K562 (cell line): ENCODE measurements around the gene GABPB1. TPM values are rescaled to one million over a fixed set of nuclear protein-coding genes. Genes with fewer than 3 reads are reported as not detected.

Source experiments
- ATAC-seq: fragments of 200-7000 bp; cut with Tn5 transposase; 3 replicates; pipeline ENCODE4 v1.9.1; 2020; ENCODE audit warnings: moderate library complexity
- BruUV-seq: library from RNA; stranded (reverse); fragments of 400-500 nt; replicated peaks from 2 replicates; lab custom pipeline; 2021; lab: Mats Ljungman, UMichigan
- CTCF ChIA-PET: fragments of 300-600 bp; formaldehyde crosslinking; extraction: SDS; loops from one replicate; lab custom pipeline; 2021; ENCODE audit warnings: low intra/inter-chr PET ratio; lab: Yijun Ruan, JAX
- POLR2A ChIA-PET: fragments of 300-600, 350-650 bp; sonication (Branson Sonifier 250); formaldehyde crosslinking; extraction: SDS; loops from one replicate; lab custom pipeline; 2021; ENCODE audit warnings: antibody characterized with exemption, inconsistent platforms; lab: Yijun Ruan, JAX
- DNase-seq, 4 experiments: peaks; one replicate each; pipeline versions ENCODE4 v3.0.0 to v3.0.0-alpha.2; 2011 to 2018; ENCODE audit warnings: low spot score in 3 of 4, mixed read lengths in 3 of 4; ENCODE audit errors: extremely low read depth in 1 of 4
- FAIRE-seq: peaks from 2 replicates; lab custom pipeline; 2011; peaks lifted over from hg19 to GRCh38; lab: Jason Lieb, UNC
- H2AFZ ChIP-seq: 2 replicates; pipeline ENCODE4 v1.6.0; 2011; ENCODE audit warnings: low read depth, low read length, control low read depth, inconsistent platforms
- H3K27ac ChIP-seq: fragments of 200-600 bp; 3 replicates; pipeline ENCODE4 v1.8.0; 2011; ENCODE audit warnings: low read depth, mild to moderate bottlenecking, control low read depth, inconsistent platforms, low read length, moderate library complexity, mixed read lengths; ENCODE audit errors: extremely low read depth
- H3K27me3 ChIP-seq, 2 experiments: fragments of 300-600 bp in 1 of 2; 2 replicates in 1 of 2; 3 replicates in 1 of 2; pipeline versions ENCODE4 v1.6.0 to v1.8.0; 2011; ENCODE audit warnings: inconsistent platforms in 2 of 2, low read length in 2 of 2, mild to moderate bottlenecking in 1 of 2, mixed read lengths in 1 of 2, moderate library complexity in 1 of 2; ENCODE audit not compliant: control insufficient read depth in 2 of 2, insufficient read depth in 2 of 2
- H3K36me3 ChIP-seq: fragments of 300-600 bp; 3 replicates; pipeline ENCODE4 v1.8.0; 2011; ENCODE audit warnings: mild to moderate bottlenecking, low read length, inconsistent platforms; ENCODE audit not compliant: control insufficient read depth, insufficient read depth
- H3K4me1 ChIP-seq, 2 experiments: fragments of 200-600 bp in 1 of 2; replicated peaks in 1 of 2; 2 replicates in 1 of 2; 3 replicates in 1 of 2; pipeline versions ENCODE4 v1.5.1 to v1.8.0; 2011; ENCODE audit warnings: inconsistent platforms in 2 of 2, low read length in 2 of 2, mild to moderate bottlenecking in 1 of 2, mixed read lengths in 1 of 2, moderate library complexity in 1 of 2; ENCODE audit not compliant: control insufficient read depth in 2 of 2, insufficient read depth in 2 of 2
- H3K4me2 ChIP-seq: 2 replicates; pipeline ENCODE4 v1.6.1; 2011; ENCODE audit warnings: low read length, control low read depth, inconsistent platforms, mixed read lengths; ENCODE audit not compliant: insufficient read depth
- H3K4me3 ChIP-seq: fragments of 200-600 bp; sonication (generic), shearing (Covaris generic); 2 replicates; pipeline ENCODE4 v1.5.1; 2016; ENCODE audit warnings: control low read depth, inconsistent platforms
- H3K79me2 ChIP-seq: fragments of 200-600 bp; 3 replicates; pipeline ENCODE4 v1.8.0; 2011; ENCODE audit warnings: low read length, inconsistent platforms; ENCODE audit not compliant: control insufficient read depth, insufficient read depth
- H3K9ac ChIP-seq, 2 experiments: 2 replicates each; pipeline versions ENCODE4 v1.6.0 to v1.6.1; 2011; ENCODE audit warnings: low read depth in 2 of 2, low read length in 2 of 2, control low read depth in 1 of 2, inconsistent platforms in 1 of 2, mild to moderate bottlenecking in 1 of 2, mixed read lengths in 1 of 2; ENCODE audit not compliant: insufficient read depth in 1 of 2
- H3K9me1 ChIP-seq: one replicate; pipeline ENCODE4 v1.6.0; 2011; ENCODE audit warnings: inconsistent platforms, mild to moderate bottlenecking, low read length, moderate library complexity; ENCODE audit not compliant: control insufficient read depth, insufficient read depth
- H3K9me3 ChIP-seq: replicated peaks from 2 replicates; pipeline ENCODE4 v1.5.1; 2011; ENCODE audit warnings: low read depth, low read length, inconsistent platforms; ENCODE audit not compliant: control insufficient read depth, insufficient read depth
- H4K20me1 ChIP-seq: replicated peaks from 2 replicates; pipeline ENCODE4 v1.6.1; 2011; ENCODE audit warnings: low read length, inconsistent platforms, mixed read lengths; ENCODE audit not compliant: control insufficient read depth, insufficient read depth
- CHAMP1 ChIP-seq: fragments of 450-650 bp; IDR thresholded peaks from 2 replicates; pipeline ENCODE4 v1.6.1; 2016; ENCODE audit warnings: mild to moderate bottlenecking
- CTCF ChIP-seq, 3 experiments: IDR thresholded peaks in 2 of 3; conservative IDR thresholded peaks in 1 of 3; 2 replicates each; pipeline ENCODE4 v1.5.1; 2011 to 2012; ENCODE audit warnings: low read length in 3 of 3, mild to moderate bottlenecking in 3 of 3, control low read depth in 2 of 3, improper control_type of control experiment in 1 of 3, inconsistent platforms in 1 of 3, low read depth in 1 of 3, mixed read lengths in 1 of 3, moderate library complexity in 1 of 3; ENCODE audit not compliant: insufficient read depth in 2 of 3
- FOXK2 ChIP-seq, 2 experiments: fragments of 450-650 bp; IDR thresholded peaks in 1 of 2; conservative IDR thresholded peaks in 1 of 2; 2 replicates each; pipeline ENCODE4 v1.6.1; 2016; ENCODE audit warnings: low read depth in 2 of 2, mild to moderate bottlenecking in 1 of 2
- RBM17 ChIP-seq: fragments of 200-400 bp; formaldehyde crosslinking; IDR thresholded peaks from 2 replicates; pipeline ENCODE4 v1.6.1; 2017; ENCODE audit warnings: low read depth, mild to moderate bottlenecking, low read length, borderline replicate concordance
- RUNX1 ChIP-seq: sonication (generic); IDR thresholded peaks from 2 replicates; pipeline ENCODE4 v1.6.1; 2016; ENCODE audit warnings: antibody characterized with exemption, low read depth
- ZNF197 ChIP-seq: fragments of 200-800 bp; sonication (Bioruptor generic); IDR thresholded peaks from 2 replicates; pipeline ENCODE4 v1.6.1; 2016; ENCODE audit warnings: low read depth, missing genetic modification characterization, missing compliant biosample characterization
- ZNF75A ChIP-seq: fragments of 450-650 bp; formaldehyde crosslinking; IDR thresholded peaks from 2 replicates; pipeline ENCODE4 v1.4.0; 2020; ENCODE audit warnings: mild to moderate bottlenecking
- ZNF766 ChIP-seq: fragments of 200-800 bp; sonication (Bioruptor generic); conservative IDR thresholded peaks from 2 replicates; pipeline ENCODE4 v1.6.1; 2016; ENCODE audit warnings: missing genetic modification characterization, missing compliant biosample characterization
- WGBS: fragments of 100-300 bp; shearing (Covaris generic); methylation state at CpG from one replicate; pipeline ENCODE4 v1.1.6; 2016; ENCODE audit warnings: low coverage, mixed read lengths; ENCODE audit not compliant: insufficient coverage; ENCODE audit errors: missing lambda C conversion rate; 5-methylcytosine and 5-hydroxymethylcytosine counted together
- in situ Hi-C: fragments of 300-500 bp; cut with MboI; formaldehyde crosslinking; loops from 4 replicates; pipeline ENCODE4 v1.15.0; 2018; ENCODE audit warnings: inconsistent platforms, mixed read lengths
- intact Hi-C: fragments of 100-400 bp; cut with micrococcal nuclease; formaldehyde crosslinking; loops from 2 replicates; pipeline ENCODE4 v1.14.2; 2022
- polyA plus RNA-seq, 8 experiments: library from polyadenylated mRNA; depleted of rRNA in 4 of 8; stranded (reverse) in 5 of 8; unstranded in 3 of 8; fragments of >200 nt; fragmentation: Nextera tagmentation in 2 of 8; fragmentation: Illumina TruSeq in 1 of 8; extraction: Ambion mirVana in 2 of 8; extraction: Trizol in 1 of 8; gene quantifications; 2 replicates each; pipeline versions ENCODE4 v1.2.1 to v1.2.3, GENCODE V29; 2011 to 2014; ENCODE audit warnings: inconsistent platforms in 1 of 8, missing spikeins in 1 of 8
- total RNA-seq, 7 experiments: library from RNA; depleted of rRNA in 6 of 7; stranded (reverse); fragments of >200 nt in 6 of 7; fragmentation: Illumina TruSeq in 2 of 7; extraction: Trizol in 2 of 7; gene quantifications; 2 replicates each; pipeline versions ENCODE4 v1.2.1 to v1.2.3, GENCODE V29; 2011 to 2021; ENCODE audit warnings: low replicate concordance in 1 of 7

Gene GABPB1
- total and polyA plus RNA-seq, 9 of the 15 experiments (the other 6 are each of a cell fraction or from before 2014, with no cell fraction given), result 11.8 to 42.3 (median 33.2) TPM

- H3K4me1 ChIP-seq, result peaks cover 14 to 26% of the 10 kb centered on the region in 2 experiments; a peak in 4 of 5 replicates
- BruUV-seq, result no TSS peak
- no peak for TF ChIP-seq ZNF75A (CRISPR knock-in tag)
- no peak for TF ChIP-seq RBM17
- no peak for TF ChIP-seq ZNF197 (CRISPR knock-in tag)
- TF ChIP-seq CHAMP1, result no peak
- TF ChIP-seq RUNX1, result no peak
- no peak for TF ChIP-seq FOXK2 (conservative IDR thresholded peaks at IDR 0.05 in 1 of 2, IDR thresholded peaks at IDR 0.05 in 1 of 2; ENCODE audit: low read depth in 2 of 2)
- TF ChIP-seq ZNF766 (CRISPR knock-in tag), result 0 out of 2 replicates have a peak, but pooled peaks have one; percentile 28
- TF ChIP-seq CTCF (IDR thresholded peaks at IDR 0.05 in 2 of 3, conservative IDR thresholded peaks at IDR 0.05 in 1 of 3; ENCODE audit: insufficient read depth in 2 of 3, low read depth in 1 of 3, low read length in 3 of 3), result no peak
- H3K9me1 ChIP-seq, result no peaks in the 10 kb centered on the region
- no peaks in the 10 kb centered on the region for H3K79me2 ChIP-seq
- ATAC-seq (no peak), DNase-seq (no peak), FAIRE-seq (no peak)
- H3K27ac ChIP-seq, result no peak overlapping the region
- no peaks in the 10 kb centered on the region for H4K20me1 ChIP-seq
- no peaks in the 10 kb centered on the region for H3K9me3 ChIP-seq
- intact Hi-C loops (no loop called here), in situ Hi-C loops (no loop called here)
- POLR2A ChIA-PET, result interaction anchor here (1.2 kb wide), 1 partner anchor 9 kb away, joined by 4 read pairs; no protein-coding TSS in a partner anchor
- WGBS, result 77% methylated on average over 2 of the region's 2 CpGs
- CTCF ChIA-PET, result no interaction called here
- H3K9ac ChIP-seq, result no peak overlapping the region
- H3K4me2 ChIP-seq, result no peak overlapping the region
- H3K4me3 ChIP-seq, result no peak overlapping the region
- no peaks in the 10 kb centered on the region for H3K36me3 ChIP-seq
- H2AFZ ChIP-seq, result peak overlapping the region; percentile 49
- no peaks in the 10 kb centered on the region for H3K27me3 ChIP-seq
Measured at GRCh38 chr15:50246631-50247030, 108.4 kb downstream of the GABPB1 start.
